Endometrial microvascular endothelial cells (primary cell): ENCODE measurements around the gene USP54. TPM values are rescaled to one million over a fixed set of nuclear protein-coding genes. Genes with fewer than 3 reads are reported as not detected.
"Not testable (repeated sequence)": the region's sequence is repeated elsewhere in the genome, so short reads cannot be mapped to it uniquely, and the experiment has no call there.

ENCODE experiments used
- in situ Hi-C: cut with HindIII; loops from 2 replicates; pipeline ENCODE4 v1.10.0; 2017; ENCODE audit warnings: low sequenced_read_pairs, low pct_unique_long_range_greater_than_20kb; ENCODE audit errors: inconsistent ontology term
- total RNA-seq: library from RNA; depleted of rRNA; stranded (reverse); fragments of >200 nt; gene quantifications from one replicate; pipeline ENCODE4 v1.2.3, GENCODE V29; 2015; ENCODE audit errors: inconsistent ontology term

Gene USP54
- total RNA-seq = 6.9 TPM

GRCh38 chr10:73590881-73591799, at the start of gene USP54:
USP54 (minus strand) TSS chr10:73591342; CDS start chr10:73575658, 15,684 bp downstream.
- in situ Hi-C loops = no loop called here

GRCh38 chr10:73639286-73639685, 48.1 kb upstream of the USP54 start:
- in situ Hi-C loops = no loop called here

- in situ Hi-C loops = no loop called here
Observed at GRCh38 chr10:73635781-73636180, 44.6 kb upstream of the USP54 start.

- in situ Hi-C loops = no loop called here
Observed at GRCh38 chr10:73634421-73634820, 43.3 kb upstream of the USP54 start.

- in situ Hi-C loops = no loop called here
Observed at GRCh38 chr10:73629165-73629564, 38.0 kb upstream of the USP54 start.

GRCh38 chr10:73628405-73628804, 37.3 kb upstream of the USP54 start:
- in situ Hi-C loops = no loop called here

- in situ Hi-C loops = no loop called here
Observed at GRCh38 chr10:73627300-73627699, 36.2 kb upstream of the USP54 start.

- in situ Hi-C loops = no loop called here
Observed at GRCh38 chr10:73625884-73626752, 35.0 kb upstream of the USP54 start.

GRCh38 chr10:73625004-73625883, 34.1 kb upstream of the USP54 start:
- in situ Hi-C loops = no loop called here

- in situ Hi-C loops = no loop called here
Observed at GRCh38 chr10:73623056-73623455, 31.9 kb upstream of the USP54 start.

- in situ Hi-C loops = not testable (repeated sequence)
Observed at GRCh38 chr10:73620974-73621373, 29.8 kb upstream of the USP54 start.

GRCh38 chr10:73617143-73617542, 26.0 kb upstream of the USP54 start:
- in situ Hi-C loops = not testable (repeated sequence)

GRCh38 chr10:73614720-73615119, 23.6 kb upstream of the USP54 start:
- in situ Hi-C loops = no loop called here

GRCh38 chr10:73609116-73609515, 18.0 kb upstream of the USP54 start:
- in situ Hi-C loops = no loop called here

GRCh38 chr10:73601486-73601921, 10.4 kb upstream of the USP54 start:
- in situ Hi-C loops = no loop called here

GRCh38 chr10:73597346-73597745, 6.2 kb upstream of the USP54 start:
- in situ Hi-C loops = no loop called here

- in situ Hi-C loops = no loop called here
Observed at GRCh38 chr10:73593812-73594211, 2.7 kb upstream of the USP54 start.

- in situ Hi-C loops = no loop called here
Observed at GRCh38 chr10:73593110-73593509, 2.0 kb upstream of the USP54 start.
